Transverse colon (tissue), 4 donors: ENCODE results near the gene VAV2.

Experiments
- EP300 ChIP-seq: sonication (generic); formaldehyde crosslinking; IDR thresholded peaks from one replicate; pipeline ENCODE4 v1.6.1; 2017; ENCODE audit warnings: antibody characterized with exemption, low read depth
- POLR2AphosphoS5 ChIP-seq, 3 donors: sonication (generic); formaldehyde crosslinking; IDR thresholded peaks; one replicate each; pipeline ENCODE4 v1.6.1; 2016; ENCODE audit warnings: antibody characterized with exemption in 3 of 3
- TF ChIP-seq, protein P1 (sequence below), 5 experiments: fragments of 200-600 bp in 3 of 5; fragments of 450-650 bp in 2 of 5; sonication (generic) in 3 of 5; IDR thresholded peaks; 1 replicate in 2 of 5; 2 replicates in 3 of 5; pipeline ENCODE4 v1.5.1; 2016 to 2017; ENCODE audit warnings: antibody characterized with exemption in 5 of 5, inconsistent platforms in 3 of 5, mild to moderate bottlenecking in 2 of 5, moderate library complexity in 1 of 5

DNA sequence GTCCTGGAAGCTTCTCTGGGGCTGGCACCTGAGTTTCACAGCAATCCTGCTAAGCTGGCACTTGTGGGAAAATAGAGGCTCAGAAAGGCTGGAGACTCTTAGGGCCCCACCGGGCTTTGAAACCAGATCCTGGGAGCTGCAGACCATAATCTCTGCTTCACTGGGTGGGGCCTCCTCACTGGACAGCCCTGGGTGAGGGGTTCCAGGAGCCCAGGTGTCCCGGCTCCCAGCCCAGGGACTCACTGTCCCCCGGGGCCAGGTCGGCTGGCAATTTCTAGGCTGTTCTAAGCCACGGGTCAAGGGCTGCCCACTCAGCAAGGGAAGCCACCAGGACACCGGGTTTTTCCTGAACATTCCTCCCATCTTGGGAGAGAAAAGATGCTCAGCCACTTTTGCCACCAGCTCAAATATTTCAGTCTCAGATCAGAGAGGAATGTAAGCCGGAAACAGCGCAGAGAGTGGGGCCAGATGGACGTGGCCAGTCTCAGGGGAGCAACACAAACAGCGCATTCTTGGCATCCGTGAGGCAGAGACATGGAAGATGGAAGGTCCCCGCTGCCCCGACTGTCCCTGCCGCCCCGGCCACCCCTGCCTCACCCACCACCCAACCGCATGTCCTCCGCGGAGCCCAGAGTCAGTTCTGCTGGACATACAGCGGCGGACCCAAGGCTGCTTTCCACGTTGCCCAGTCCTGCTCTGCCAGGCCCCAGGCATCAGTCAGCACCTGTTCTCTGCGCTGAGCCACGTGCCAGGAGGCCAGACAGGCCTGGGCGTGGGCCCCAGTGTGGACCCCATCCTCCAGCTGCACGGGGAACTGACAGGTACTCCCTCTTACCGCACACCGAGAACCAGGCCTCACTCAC is 72.6 kb downstream of the VAV2 start:
- TF ChIP-seq, protein P1, sequence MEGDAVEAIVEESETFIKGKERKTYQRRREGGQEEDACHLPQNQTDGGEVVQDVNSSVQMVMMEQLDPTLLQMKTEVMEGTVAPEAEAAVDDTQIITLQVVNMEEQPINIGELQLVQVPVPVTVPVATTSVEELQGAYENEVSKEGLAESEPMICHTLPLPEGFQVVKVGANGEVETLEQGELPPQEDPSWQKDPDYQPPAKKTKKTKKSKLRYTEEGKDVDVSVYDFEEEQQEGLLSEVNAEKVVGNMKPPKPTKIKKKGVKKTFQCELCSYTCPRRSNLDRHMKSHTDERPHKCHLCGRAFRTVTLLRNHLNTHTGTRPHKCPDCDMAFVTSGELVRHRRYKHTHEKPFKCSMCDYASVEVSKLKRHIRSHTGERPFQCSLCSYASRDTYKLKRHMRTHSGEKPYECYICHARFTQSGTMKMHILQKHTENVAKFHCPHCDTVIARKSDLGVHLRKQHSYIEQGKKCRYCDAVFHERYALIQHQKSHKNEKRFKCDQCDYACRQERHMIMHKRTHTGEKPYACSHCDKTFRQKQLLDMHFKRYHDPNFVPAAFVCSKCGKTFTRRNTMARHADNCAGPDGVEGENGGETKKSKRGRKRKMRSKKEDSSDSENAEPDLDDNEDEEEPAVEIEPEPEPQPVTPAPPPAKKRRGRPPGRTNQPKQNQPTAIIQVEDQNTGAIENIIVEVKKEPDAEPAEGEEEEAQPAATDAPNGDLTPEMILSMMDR (IDR thresholded peaks at IDR 0.05): no peak
- no peak for TF ChIP-seq POLR2AphosphoS5 (IDR thresholded peaks at IDR 0.05)
- TF ChIP-seq EP300: no peak
